HG03520 (cell line): ENCODE data around the gene CALU.

Experiments
- ATAC-seq: cut with Tn5 transposase; IDR thresholded peaks from one replicate; pipeline ENCODE4 v1.9.1; 2021; ENCODE audit warnings: mild to moderate bottlenecking, moderate library complexity; ENCODE audit not compliant: unreplicated experiment

The CALU gene

GRCh38 chr7:128745706-128746105, 6.5 kb downstream of the CALU start:
- no peak for ATAC-seq

DNA sequence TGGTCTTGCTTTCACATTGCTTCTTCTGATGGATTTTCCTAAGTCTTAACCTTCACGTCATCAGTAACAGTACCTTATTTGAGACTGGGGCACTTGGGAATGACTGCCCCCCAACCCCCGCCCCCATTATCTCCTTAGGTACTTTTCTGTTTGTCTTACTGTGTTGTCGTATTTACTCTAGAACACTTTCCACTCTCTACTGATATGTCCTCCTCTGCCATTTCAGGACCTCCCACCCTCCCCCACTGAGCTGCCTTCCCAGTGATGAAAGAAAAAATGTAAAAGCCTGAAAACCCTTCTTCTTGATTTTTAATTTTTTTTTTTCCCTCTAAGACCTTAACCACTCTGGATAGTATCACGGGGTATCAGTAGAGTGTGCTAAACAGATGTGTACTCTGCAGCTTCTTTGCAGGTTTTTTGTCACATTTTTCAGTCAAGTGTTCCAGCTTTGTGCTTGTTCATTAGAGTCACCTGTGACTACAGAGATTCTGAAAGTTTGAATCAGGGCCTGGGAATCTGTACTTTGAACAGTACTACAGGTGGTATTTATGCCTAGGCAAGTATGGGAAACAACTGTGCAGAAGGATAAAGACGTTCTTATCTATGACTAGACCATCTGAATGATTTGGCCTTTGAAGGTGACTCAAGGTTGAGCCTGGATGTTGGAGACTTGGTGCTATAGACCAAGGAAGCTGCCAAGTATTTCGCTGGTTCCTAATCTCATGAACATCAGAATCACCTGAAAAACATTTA, 8.3 kb downstream of the CALU start:
- ATAC-seq, result no peak

DNA sequence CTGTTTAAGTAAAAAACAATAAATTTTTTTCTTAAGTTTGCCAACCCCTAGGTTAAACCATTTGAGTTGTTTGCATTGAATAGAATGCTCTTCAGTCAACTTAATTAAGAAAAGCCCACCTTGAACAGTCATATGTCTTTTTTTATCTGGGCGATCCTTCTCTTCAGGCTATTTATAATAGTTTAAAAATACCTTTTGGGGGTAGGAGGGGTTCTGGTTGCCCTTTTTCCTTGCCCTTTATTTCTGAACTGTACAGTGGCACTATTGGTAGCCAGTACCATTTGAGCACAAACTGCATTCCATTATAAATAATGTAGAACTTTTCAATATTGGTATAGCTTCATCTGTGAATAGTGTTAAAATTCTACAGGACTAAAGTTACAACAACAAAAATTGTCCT, 13.1 kb downstream of the CALU start:
- ATAC-seq, result no peak

DNA sequence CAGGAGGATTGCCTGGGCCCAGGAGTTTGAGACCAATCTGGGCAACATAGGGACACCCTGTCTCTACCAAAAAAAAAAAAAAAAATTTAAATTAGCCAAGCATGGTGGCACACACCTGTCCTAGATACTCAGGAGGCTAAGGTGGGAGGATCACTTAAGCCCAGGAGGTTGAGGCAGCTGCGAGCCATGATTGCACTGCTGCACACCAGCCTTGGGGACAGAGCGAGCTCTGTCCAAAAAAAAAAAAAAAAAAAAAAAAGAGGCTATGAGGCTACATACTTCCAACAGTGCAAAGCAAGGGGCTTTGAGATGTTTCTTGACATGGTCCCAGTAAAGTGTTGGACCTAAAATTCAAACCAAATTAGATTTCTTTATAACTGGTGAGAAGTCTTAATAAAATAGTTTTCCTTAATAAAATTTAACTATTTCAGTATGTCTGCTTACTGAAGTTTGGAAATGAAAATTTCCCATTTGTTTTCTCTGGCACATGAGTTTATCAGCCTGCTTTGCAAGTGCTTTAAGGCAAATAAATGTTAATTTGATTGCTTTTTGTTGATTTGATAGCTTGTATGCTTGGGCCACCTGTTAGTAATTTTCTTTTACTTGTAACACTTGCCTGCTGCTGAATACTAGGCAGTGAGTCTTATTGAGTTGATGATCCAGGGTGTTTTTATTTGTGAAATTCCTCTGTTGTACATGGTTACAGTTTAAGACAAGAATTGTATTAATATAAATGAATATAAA, 16.1 kb downstream of the CALU start:
- no peak for ATAC-seq

DNA sequence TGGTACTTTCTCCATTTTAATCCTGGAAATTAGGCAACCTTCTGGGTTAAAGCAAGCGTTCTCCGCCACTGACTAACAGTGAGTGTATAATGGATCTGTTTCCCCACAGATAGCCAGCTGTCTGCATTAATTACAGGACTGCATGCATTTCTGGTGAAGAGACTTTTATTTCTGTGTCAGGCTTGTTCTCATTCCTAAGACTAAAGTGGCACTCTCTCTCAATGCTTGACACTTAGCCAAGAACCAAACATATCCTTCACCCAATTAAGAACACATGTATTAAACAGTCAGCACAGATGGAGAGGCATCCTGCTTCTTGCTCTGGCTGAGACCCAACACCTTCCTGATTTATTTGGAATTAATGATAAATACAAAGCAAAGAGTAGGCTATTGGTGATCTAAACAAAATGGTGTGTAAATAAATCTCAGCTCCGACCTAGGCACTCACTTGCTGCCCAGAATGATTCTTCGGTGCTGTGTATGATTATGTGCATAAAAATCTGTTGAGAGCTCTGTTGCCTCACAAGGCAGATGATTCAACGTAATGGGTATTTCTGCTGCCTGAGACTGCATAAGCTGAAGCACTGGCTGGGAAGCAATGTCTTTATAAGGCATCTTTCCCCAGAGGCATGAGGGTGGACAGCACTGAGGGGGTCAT, 16.8 kb downstream of the CALU start:
- no peak for ATAC-seq

DNA sequence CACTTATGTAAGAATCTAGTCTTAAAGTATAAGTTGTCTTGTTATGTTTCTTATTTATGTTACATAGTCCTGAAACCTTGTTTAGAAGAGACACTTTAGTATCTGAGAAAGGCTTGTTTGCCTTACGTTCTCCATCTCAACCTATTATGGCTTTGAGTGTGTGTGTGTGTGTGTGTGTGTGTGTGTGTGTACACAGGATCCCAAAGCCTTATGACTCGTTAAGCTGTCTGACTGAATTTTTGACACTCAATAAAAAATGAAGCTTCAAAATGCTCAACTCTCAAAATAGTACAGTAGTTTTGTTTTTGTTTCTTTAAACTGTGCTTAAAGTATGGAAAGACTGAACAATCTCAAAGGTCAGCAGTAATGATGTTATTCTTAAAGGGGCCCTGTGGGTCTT, 18.0 kb downstream of the CALU start:
- ATAC-seq, result no peak

DNA sequence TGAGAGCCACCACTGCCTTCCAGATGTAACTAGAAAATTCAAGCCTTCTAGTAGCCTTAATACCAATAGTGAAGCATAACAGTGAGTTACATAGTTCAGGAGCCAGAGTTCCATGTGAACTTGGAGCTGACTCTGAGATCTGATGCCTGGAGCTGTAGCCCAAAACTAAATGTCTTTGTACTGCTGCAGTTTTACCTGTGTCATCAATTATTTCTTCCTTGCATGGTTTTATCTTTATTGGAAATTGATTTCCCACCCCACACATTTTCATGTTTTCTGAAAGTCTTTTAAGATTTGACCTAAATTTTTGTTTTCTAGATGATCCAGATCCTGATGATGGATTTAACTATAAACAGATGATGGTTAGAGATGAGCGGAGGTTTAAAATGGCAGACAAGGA, 19.4 kb downstream of the CALU start:
- ATAC-seq, result no peak

- ATAC-seq, result no peak
These were observed 20.1 kb downstream of the CALU start for GRCh38 chr7:128759242-128759641.

DNA sequence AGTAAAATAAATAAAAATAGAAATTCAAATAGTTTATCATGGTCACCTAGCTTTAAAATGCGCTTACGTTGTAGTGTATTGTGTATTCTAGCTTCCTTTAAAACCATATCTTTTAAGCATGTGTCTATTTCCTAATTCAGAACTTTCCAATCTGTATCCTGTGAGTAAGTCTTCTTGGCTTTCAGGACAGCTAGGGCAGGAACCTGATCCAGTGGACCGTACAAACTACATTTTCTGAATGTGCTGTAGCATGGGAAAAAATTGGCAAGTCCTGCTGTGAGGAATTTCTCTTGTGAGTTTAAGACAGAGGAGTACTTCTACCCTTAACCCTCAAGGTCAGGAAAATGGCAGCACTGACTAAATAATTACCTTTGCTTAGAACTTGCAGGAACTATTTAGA, 24.4 kb downstream of the CALU start:
- no peak for ATAC-seq

GRCh38 chr7:128767475-128768110, 28.4 kb downstream of the CALU start:
- no peak for ATAC-seq

- no peak for ATAC-seq
These were observed 31.1 kb downstream of the CALU start for GRCh38 chr7:128770233-128770632.

DNA sequence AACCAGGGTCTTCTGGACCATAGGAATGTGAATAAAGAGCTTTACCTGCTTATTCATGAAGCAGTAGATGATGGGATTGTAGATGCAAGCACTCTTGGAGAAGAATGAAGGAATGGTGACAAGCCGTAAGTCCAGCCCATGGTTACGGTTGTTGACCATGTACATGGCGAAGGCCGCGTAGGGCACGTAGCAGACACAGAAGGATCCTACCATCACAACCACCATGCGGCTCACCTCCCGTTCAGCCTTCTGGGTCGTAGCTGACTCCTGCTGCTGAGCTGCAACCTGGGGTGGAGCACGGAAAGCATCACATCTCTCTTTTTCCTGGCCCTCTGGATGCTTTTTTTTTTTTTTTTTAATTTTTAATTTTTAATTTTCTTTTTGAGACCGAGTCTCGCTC, 34.4 kb downstream of the CALU start:
- ATAC-seq, result no peak

DNA sequence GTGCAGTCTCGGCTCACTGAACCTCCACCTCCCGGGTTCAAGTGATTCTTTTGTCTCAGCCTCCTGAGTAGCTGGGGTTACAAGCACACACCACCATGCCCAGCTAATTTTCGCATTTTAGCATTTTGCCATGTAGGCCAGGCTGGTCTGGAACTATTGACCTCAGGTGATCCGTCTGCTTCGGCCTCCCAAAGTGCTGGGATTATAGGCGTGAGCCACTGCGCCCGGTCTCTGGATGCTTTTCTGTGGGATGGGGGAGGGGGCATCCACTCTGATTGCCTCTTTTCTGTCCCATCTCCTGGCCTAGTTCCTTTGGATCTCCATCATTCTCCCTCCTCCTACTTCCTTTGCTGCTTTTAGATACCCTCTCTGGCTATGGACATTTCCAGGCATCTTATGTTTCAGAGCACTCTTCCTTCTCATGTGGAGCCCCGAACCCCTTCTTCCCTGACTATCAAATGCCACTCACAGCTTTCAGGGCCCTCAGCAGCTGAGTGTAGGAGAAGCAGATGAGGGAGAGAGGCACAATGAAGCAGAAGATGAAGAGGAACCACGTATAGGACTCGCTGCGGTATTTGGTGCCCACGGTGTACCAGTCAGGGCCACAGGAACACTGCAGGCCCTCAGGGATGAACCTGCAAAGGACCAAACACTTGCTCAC, 35.0 kb downstream of the CALU start:
- no peak for ATAC-seq

DNA sequence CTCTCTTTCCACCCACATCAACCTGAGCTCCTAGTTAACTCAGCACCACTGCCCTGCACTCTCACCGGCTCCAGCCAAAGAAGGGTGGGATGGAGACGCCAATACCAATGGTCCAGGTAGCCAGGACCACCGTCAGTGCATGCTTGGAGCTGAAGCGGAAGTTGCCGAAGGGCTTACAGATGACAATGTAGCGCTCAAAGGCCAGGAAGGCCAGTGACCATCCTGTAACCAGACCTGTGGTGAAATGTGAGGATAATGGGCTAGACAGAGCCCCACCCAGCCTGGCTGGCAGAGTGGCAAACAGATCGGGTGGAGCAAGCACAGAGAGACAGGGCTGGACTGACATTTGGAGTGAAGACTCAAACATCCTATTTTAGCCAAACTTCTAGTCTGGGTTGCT, 35.8 kb downstream of the CALU start:
- no peak for ATAC-seq

GRCh38 chr7:128775744-128776474, 36.8 kb downstream of the CALU start, which contains the start of gene OPN1SW:
TSS of gene OPN1SW (minus strand) at chr7:128775794. CDS start at chr7:128775781, 13 bp downstream.
- no peak for ATAC-seq

- no peak for ATAC-seq
These were observed 38.3 kb downstream of the CALU start for GRCh38 chr7:128777156-128778123.

GRCh38 chr7:128778946-128779345, 39.8 kb downstream of the CALU start:
- ATAC-seq, result no peak

DNA sequence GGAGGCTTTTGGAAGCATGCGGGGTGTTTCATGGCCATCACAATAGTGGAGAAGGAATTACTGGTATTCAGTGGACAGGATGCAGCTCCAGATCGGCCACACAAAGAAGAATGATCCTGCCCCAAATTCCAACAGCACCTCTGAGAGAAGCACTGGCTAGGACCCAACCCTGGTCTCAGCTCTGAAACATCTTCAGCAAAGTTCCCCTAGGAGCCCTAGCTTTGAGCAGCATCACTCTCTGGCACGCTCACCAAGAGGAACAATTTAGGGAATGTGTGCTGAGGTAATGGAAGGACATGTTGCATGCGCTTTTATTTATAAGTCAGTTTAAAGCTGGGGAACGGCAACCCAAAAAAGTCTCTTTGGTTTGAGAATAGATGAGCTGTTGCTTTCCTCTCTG, 42.0 kb downstream of the CALU start:
- no peak for ATAC-seq

- ATAC-seq, result no peak
These were observed 42.7 kb downstream of the CALU start for GRCh38 chr7:128781851-128782250.
